PC-3 (cell line): ENCODE results near the gene PCA3.

Experiments used
- EZH2 ChIP-seq: fragments of 300-600 bp; sonication (generic); IDR thresholded peaks from one replicate; pipeline ENCODE4 v1.6.1; 2017; ENCODE audit warnings: antibody characterized with exemption, mild to moderate bottlenecking, low read length; ENCODE audit not compliant: unreplicated experiment
- EZH2phosphoT487 ChIP-seq: fragments of 300-600 bp; sonication (generic); IDR thresholded peaks from 2 replicates; pipeline ENCODE4 v1.6.1; 2018; ENCODE audit warnings: mild to moderate bottlenecking, antibody characterized with exemption, low read length, borderline replicate concordance
- TF ChIP-seq, protein P1 (sequence below): fragments of 300-600 bp; sonication (generic); conservative IDR thresholded peaks from 2 replicates; pipeline ENCODE4 v1.5.1; 2017; ENCODE audit warnings: antibody characterized with exemption, low read depth, mild to moderate bottlenecking, low read length

DNA sequence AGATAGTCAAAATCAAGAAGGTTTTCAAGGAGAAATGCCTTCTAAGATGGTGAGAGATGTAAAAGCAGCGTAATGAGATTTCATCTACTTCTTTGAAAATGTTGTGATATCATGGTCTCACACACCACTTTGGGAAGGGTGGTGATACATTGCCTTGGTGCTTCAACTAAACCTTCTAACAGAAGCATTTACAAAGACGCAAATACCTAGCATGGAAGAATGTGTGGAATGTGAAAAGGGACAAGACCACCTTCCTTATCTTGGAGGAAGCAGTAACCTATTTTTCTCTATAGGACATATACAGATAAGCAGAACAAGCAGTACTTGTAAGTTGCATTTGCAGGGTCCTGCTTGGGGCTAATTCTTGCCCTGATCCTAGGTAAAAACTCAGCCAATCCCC is 38.8 kb downstream of the PCA3 start:
- no peak for TF ChIP-seq EZH2phosphoT487
- TF ChIP-seq, protein P1, sequence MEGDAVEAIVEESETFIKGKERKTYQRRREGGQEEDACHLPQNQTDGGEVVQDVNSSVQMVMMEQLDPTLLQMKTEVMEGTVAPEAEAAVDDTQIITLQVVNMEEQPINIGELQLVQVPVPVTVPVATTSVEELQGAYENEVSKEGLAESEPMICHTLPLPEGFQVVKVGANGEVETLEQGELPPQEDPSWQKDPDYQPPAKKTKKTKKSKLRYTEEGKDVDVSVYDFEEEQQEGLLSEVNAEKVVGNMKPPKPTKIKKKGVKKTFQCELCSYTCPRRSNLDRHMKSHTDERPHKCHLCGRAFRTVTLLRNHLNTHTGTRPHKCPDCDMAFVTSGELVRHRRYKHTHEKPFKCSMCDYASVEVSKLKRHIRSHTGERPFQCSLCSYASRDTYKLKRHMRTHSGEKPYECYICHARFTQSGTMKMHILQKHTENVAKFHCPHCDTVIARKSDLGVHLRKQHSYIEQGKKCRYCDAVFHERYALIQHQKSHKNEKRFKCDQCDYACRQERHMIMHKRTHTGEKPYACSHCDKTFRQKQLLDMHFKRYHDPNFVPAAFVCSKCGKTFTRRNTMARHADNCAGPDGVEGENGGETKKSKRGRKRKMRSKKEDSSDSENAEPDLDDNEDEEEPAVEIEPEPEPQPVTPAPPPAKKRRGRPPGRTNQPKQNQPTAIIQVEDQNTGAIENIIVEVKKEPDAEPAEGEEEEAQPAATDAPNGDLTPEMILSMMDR, result no peak
- no peak for TF ChIP-seq EZH2
